Tibial nerve (tissue), 4 donors: ENCODE measurements around the gene ICA1. TPM values are rescaled to one million over a fixed set of nuclear protein-coding genes. Genes with fewer than 3 reads are reported as not detected.
"Not testable (repeated sequence)": the region's sequence is repeated elsewhere in the genome, so short reads cannot be mapped to it uniquely, and the experiment has no call there.

Experiments
- DNase-seq, 2 donors: peaks; one replicate each; pipeline ENCODE4 v3.0.0-alpha.2; 2019; ENCODE audit warnings: low spot score in 2 of 2
- H3K27ac ChIP-seq, 4 donors: fragments of 200-600 bp; sonication (generic) in 3 of 4; one replicate each; pipeline ENCODE4 v1.5.1; 2017 to 2019; ENCODE audit warnings: mild to moderate bottlenecking in 1 of 4
- H3K27me3 ChIP-seq, 2 donors: fragments of 200-600 bp; sonication (generic) in 1 of 2; one replicate each; pipeline versions ENCODE4 v1.5.1 to v1.6.0; 2017 to 2019
- H3K36me3 ChIP-seq, 3 donors: fragments of 200-600 bp; sonication (generic); one replicate each; pipeline ENCODE4 v1.5.1; 2018 to 2019
- H3K4me1 ChIP-seq, 4 donors: fragments of 200-600 bp; sonication (generic) in 3 of 4; one replicate each; pipeline ENCODE4 v1.5.1; 2017 to 2019
- H3K4me3 ChIP-seq, 4 donors: fragments of 200-600 bp; sonication (generic) in 3 of 4; one replicate each; pipeline ENCODE4 v1.5.1; 2017 to 2019; ENCODE audit warnings: mild to moderate bottlenecking in 1 of 4, moderate library complexity in 1 of 4
- H3K9me3 ChIP-seq, 4 donors: fragments of 200-600 bp; sonication (generic) in 3 of 4; one replicate each; pipeline ENCODE4 v1.5.1; 2017 to 2019
- CTCF ChIP-seq, 5 experiments: fragments of 200-600 bp in 3 of 5; fragments of 450-650 bp in 2 of 5; sonication (generic) in 3 of 5; IDR thresholded peaks; one replicate each; pipeline ENCODE4 v1.5.1; 2016 to 2019; ENCODE audit warnings: antibody characterized with exemption in 5 of 5, mild to moderate bottlenecking in 3 of 5, moderate library complexity in 2 of 5
- EP300 ChIP-seq, 2 donors: sonication (generic); formaldehyde crosslinking; IDR thresholded peaks; one replicate each; pipeline ENCODE4 v1.6.1; 2017; ENCODE audit warnings: antibody characterized with exemption in 2 of 2, mild to moderate bottlenecking in 1 of 2
- POLR2A ChIP-seq, 2 donors: fragments of 450-650 bp; IDR thresholded peaks; one replicate each; pipeline ENCODE4 v1.6.1; 2017; ENCODE audit warnings: antibody characterized with exemption in 2 of 2, mild to moderate bottlenecking in 2 of 2, moderate library complexity in 2 of 2
- WGBS, 2 donors: methylation state at CpG; one replicate each; pipeline ENCODE4 v1.1.5; 2018; 5-methylcytosine and 5-hydroxymethylcytosine counted together
- total RNA-seq, 4 donors: library from RNA; depleted of rRNA; stranded (reverse); fragments of >200 nt; gene quantifications; one replicate each; pipeline ENCODE4 v1.1.0, GENCODE V29; 2016

The ICA1 gene
- total RNA-seq, 4 donors from 2014 or later, result 12.8 to 27.3 (median 20.5) TPM

GRCh38 chr7:8109196-8110022 lies 152.6 kb downstream of the ICA1 start:
- H3K9me3 ChIP-seq, result no peaks in the 10 kb centered on the region

GRCh38 chr7:8105449-8106095 lies 156.4 kb downstream of the ICA1 start:
- no peak for DNase-seq
- Histone ChIP-seq H3K4me1 (no peaks in the 10 kb centered on the region), H3K27ac (no peak overlapping the region), H3K36me3 (no peaks in the 10 kb centered on the region), H3K9me3 (peaks cover 0 to 17% (median 0%) of the 10 kb centered on the region in 4 donors), H3K27me3 (no peaks in the 10 kb centered on the region), H3K4me3 (no peak overlapping the region)
- WGBS, 2 donors, result 56 to 70% methylated on average over 4 of the region's 4 CpGs
- TF ChIP-seq EP300 (IDR thresholded peaks at IDR 0.05) (no peak), POLR2A (IDR thresholded peaks at IDR 0.05) (no peak), CTCF (IDR thresholded peaks at IDR 0.05) (no peak)

More at GRCh38 chr7:8109196-8110022, 152.6 kb downstream of the ICA1 start:
- TF ChIP-seq POLR2A (IDR thresholded peaks at IDR 0.05) (no peak), CTCF (IDR thresholded peaks at IDR 0.05) (no peak), EP300 (IDR thresholded peaks at IDR 0.05) (no peak)
- no peak overlapping the region for H3K4me3 ChIP-seq
- no peaks in the 10 kb centered on the region for H3K4me1 ChIP-seq
- 72 to 74% methylated on average over 4 of the region's 4 CpGs for WGBS, 2 donors
- H3K36me3 ChIP-seq, result peaks cover 0 to 8% (median 0%) of the 10 kb centered on the region in 3 donors
- no peaks in the 10 kb centered on the region for H3K27me3 ChIP-seq
- H3K27ac ChIP-seq, result no peak overlapping the region
- DNase-seq, result no peak

GRCh38 chr7:8103282-8103681 lies 158.7 kb downstream of the ICA1 start:
- no peak for TF ChIP-seq POLR2A (IDR thresholded peaks at IDR 0.05)
- no peak for TF ChIP-seq EP300 (IDR thresholded peaks at IDR 0.05)
- no peak for TF ChIP-seq CTCF (IDR thresholded peaks at IDR 0.05)
- no peak for DNase-seq
- H3K27ac ChIP-seq, result no peak overlapping the region
- no peaks in the 10 kb centered on the region for H3K27me3 ChIP-seq
- H3K4me3 ChIP-seq, result no peak overlapping the region
- H3K9me3 ChIP-seq, result peaks cover 0 to 26% (median 0%) of the 10 kb centered on the region in 4 donors
- 83 to 87% methylated on average over 9 of the region's 9 CpGs for WGBS, 2 donors
- H3K4me1 ChIP-seq, result no peaks in the 10 kb centered on the region
- no peaks in the 10 kb centered on the region for H3K36me3 ChIP-seq

GRCh38 chr7:8101292-8101691 lies 160.7 kb downstream of the ICA1 start:
- H3K27me3 ChIP-seq, H3K36me3 ChIP-seq, H3K27ac ChIP-seq, H3K4me1 ChIP-seq, H3K4me3 ChIP-seq, DNase-seq: not testable (repeated sequence)
- 91 to 92% methylated on average over 4 of the region's 4 CpGs for WGBS, 2 donors
- peaks cover 0 to 35% (median 0%) of the 10 kb centered on the region in 4 donors for H3K9me3 ChIP-seq

GRCh38 chr7:8094164-8095140 lies 167.5 kb downstream of the ICA1 start:
- H3K4me1 ChIP-seq, result no peaks in the 10 kb centered on the region
- no peak overlapping the region for H3K27ac ChIP-seq
- no peak for DNase-seq
- no peak for TF ChIP-seq CTCF (IDR thresholded peaks at IDR 0.05)
- TF ChIP-seq POLR2A (IDR thresholded peaks at IDR 0.05), result no peak
- no peak for TF ChIP-seq EP300 (IDR thresholded peaks at IDR 0.05)
- WGBS, 2 donors, result 83 to 91% methylated on average over 8 of the region's 8 CpGs
- peaks cover 0 to 20% (median 0%) of the 10 kb centered on the region in 4 donors for H3K9me3 ChIP-seq
- H3K4me3 ChIP-seq, result no peak overlapping the region
- H3K27me3 ChIP-seq, result no peaks in the 10 kb centered on the region
- H3K36me3 ChIP-seq, result peaks cover 0 to 16% (median 0%) of the 10 kb centered on the region in 3 donors
